Effector memory CD4-positive, alpha-beta T cell (primary cell): ENCODE data around the gene UPP1.
A peak's percentile ranks its signal among the peaks of the same experiment; 100 is the strongest.

Experiments
- DNase-seq, 3 donors: peaks; one replicate each; pipeline ENCODE4 v3.0.0-alpha.2; 2020
- H3K27ac ChIP-seq: 2 replicates; pipeline ENCODE4 v1.7.0; 2013; ENCODE audit warnings: mild to moderate bottlenecking, low read length, moderate library complexity; ENCODE audit not compliant: insufficient read depth, poor library complexity, severe bottlenecking
- H3K27me3 ChIP-seq: replicated peaks from 2 replicates; pipeline ENCODE4 v1.7.0; 2013; ENCODE audit warnings: mild to moderate bottlenecking, low read length; ENCODE audit not compliant: insufficient read depth, control insufficient read depth, poor library complexity, severe bottlenecking
- H3K36me3 ChIP-seq: 2 replicates; pipeline ENCODE4 v1.7.0; 2013; ENCODE audit warnings: mild to moderate bottlenecking, low read length, moderate library complexity; ENCODE audit not compliant: control insufficient read depth, insufficient read depth
- H3K4me1 ChIP-seq: 2 replicates; pipeline ENCODE4 v1.7.0; 2013; ENCODE audit warnings: low read length, mild to moderate bottlenecking; ENCODE audit not compliant: control insufficient read depth, insufficient read depth, poor library complexity, severe bottlenecking
- H3K4me3 ChIP-seq: 2 replicates; pipeline ENCODE4 v1.7.0; 2013; ENCODE audit warnings: low read length, low read depth, mild to moderate bottlenecking; ENCODE audit not compliant: insufficient read depth, poor library complexity, severe bottlenecking
- H3K9me3 ChIP-seq: 2 replicates; pipeline ENCODE4 v1.7.0; 2013; ENCODE audit warnings: mild to moderate bottlenecking, low read length, moderate library complexity; ENCODE audit not compliant: control insufficient read depth

UPP1 gene

DNA sequence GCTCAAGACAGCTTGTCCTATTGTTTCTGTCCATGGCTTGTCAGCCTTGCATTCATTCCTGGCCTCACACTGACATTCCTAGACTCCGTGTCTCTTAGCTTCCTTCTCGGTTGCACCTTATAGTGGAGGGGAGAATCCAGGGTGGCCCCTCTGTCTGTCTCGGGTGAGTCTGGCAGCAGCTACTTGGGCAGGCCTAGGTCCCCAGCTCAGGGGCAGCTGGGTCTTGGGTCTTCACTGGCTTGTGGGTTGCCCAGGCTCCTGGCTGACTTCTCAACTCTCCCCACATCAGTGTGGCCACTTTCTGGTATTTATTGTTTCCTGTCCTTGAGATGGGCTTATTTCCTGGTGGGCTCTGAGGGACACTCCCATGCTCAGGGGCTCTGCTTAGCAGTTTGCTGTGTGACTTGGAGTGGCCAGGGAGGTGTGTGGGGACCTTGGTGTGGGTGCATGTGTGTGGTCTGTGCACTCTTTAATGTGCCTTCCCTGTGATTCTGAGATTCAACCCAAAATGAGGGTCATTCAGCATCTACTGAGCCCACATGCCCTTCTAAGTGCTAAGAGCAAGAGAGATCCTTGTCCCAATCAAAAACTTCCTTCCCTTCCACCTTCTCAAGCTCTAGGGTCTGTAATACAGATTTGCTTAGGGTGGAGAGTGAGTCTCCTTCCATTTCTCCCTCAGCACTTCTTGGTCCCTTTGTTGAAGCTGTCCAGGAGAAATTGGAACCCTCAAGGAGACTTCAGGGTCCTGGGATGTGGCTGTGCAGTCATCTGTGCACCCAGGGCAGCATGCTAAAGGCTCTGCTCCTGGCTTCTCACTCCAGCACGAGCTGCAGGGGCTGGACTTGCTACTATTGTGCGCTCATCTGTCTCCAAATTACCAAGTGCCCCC is 20.1 kb downstream of the UPP1 start:
- peaks cover 49% of the 10 kb centered on the region for H3K36me3 ChIP-seq
- no peaks in the 10 kb centered on the region for H3K27me3 ChIP-seq
- H3K4me1 ChIP-seq = peaks cover 9% of the 10 kb centered on the region
- no peak overlapping the region for H3K4me3 ChIP-seq
- H3K27ac ChIP-seq = peak overlapping the region; percentile 3
- no peaks in the 10 kb centered on the region for H3K9me3 ChIP-seq
- DNase-seq = no peak

DNA sequence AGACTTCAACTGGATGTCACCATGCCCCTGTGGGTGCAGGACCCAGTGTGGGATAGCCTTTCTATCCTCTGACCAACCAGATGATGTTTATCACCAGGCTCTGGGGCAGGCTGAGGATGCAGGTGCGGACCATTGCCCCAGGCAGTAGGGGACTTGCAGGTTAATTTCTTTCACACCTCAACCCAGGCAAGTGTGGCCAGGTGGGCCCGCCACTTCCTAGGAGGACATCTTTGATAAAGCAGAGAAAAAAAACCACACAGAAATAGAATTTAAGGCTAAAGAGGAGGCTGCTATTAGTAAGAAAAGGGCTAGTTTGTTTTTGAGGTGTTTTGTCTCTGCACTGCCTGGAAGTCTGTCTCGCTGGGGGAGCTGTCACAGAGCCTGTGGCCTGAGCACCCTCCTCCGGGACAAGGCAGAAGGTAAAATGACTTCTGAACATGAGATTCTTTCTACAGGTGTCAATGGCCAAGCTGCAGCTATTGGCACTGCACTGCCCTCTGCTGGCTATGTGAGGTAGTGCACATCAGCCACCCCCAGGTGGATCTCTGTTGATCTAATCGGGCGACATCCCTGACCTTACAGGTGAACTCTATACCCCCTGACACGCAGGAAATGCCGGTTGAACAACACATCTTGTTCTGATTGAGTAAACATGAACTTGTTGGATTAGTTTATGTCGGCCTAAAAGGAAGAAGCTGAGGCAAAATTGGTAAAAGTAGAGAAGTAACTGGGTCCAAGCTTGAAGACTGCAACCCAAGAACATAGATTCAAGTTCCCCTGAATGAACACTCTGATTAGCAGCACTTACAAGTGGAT is 21.0 kb downstream of the UPP1 start:
- Histone ChIP-seq H3K9me3 (no peaks in the 10 kb centered on the region), H3K4me1 (peaks cover 9% of the 10 kb centered on the region), H3K27me3 (no peaks in the 10 kb centered on the region), H3K4me3 (no peak overlapping the region), H3K36me3 (peaks cover 40% of the 10 kb centered on the region), H3K27ac (no peak overlapping the region)
- DNase-seq = peak; percentile 73 to 81 (median 78)

GRCh38 chr7:48110868-48111267 is 21.8 kb downstream of the UPP1 start:
- no peak for DNase-seq
- Histone ChIP-seq H3K4me3 (no peak overlapping the region), H3K9me3 (no peaks in the 10 kb centered on the region), H3K27ac (no peak overlapping the region), H3K36me3 (peaks cover 32% of the 10 kb centered on the region), H3K27me3 (no peaks in the 10 kb centered on the region), H3K4me1 (peaks cover 9% of the 10 kb centered on the region)

- no peak overlapping the region for H3K27ac ChIP-seq
- H3K4me3 ChIP-seq = no peak overlapping the region
- no peaks in the 10 kb centered on the region for H3K27me3 ChIP-seq
- no peak for DNase-seq
- no peaks in the 10 kb centered on the region for H3K9me3 ChIP-seq
- peaks cover 28% of the 10 kb centered on the region for H3K36me3 ChIP-seq
- H3K4me1 ChIP-seq = peaks cover 9% of the 10 kb centered on the region
Observed at GRCh38 chr7:48111596-48111995, 22.5 kb downstream of the UPP1 start.

DNA sequence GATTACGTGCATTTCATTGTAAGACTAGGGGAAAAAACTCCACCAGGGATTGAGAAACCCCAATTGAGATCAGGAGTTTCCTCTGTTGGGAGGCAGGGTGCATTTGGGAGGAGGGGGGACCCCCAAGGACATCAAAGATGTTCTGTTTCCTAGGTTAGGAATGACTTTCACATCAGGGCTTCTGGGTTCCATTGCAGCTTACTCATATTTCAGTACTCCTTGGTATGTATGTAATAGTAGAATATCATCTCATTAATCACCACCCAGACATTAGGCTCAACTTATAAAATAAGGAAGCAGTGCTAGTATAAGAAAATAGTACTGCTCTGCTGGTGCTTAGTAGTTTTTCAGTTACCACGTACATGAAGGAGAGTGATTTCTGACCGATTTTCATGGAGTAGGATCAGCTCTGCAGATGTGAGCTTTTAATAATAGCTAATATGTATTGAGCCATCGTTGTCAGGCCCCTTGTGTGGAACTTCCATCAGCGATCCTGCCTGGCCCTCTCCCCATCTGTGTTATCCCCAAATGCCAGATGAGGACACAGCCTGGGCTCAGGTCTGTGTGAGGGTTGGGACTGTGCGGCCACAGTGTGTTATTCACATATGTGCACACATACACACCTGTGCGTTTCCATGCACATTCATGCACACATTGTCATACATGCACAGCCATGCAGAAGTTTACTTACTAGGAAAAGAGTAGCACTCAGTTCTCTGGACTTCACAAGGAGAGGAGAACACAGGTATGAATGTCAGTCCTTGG is 23.5 kb downstream of the UPP1 start:
- peaks cover 18% of the 10 kb centered on the region for H3K36me3 ChIP-seq
- H3K4me1 ChIP-seq = peaks cover 9% of the 10 kb centered on the region
- no peaks in the 10 kb centered on the region for H3K9me3 ChIP-seq
- H3K27ac ChIP-seq = no peak overlapping the region
- H3K27me3 ChIP-seq = no peaks in the 10 kb centered on the region
- no peak for DNase-seq
- H3K4me3 ChIP-seq = no peak overlapping the region

- Histone ChIP-seq H3K27me3 (no peaks in the 10 kb centered on the region), H3K36me3 (peaks cover 11% of the 10 kb centered on the region), H3K9me3 (no peaks in the 10 kb centered on the region), H3K4me1 (peaks cover 9% of the 10 kb centered on the region), H3K4me3 (no peak overlapping the region), H3K27ac (no peak overlapping the region)
- no peak for DNase-seq
Observed at GRCh38 chr7:48113275-48113674, 24.2 kb downstream of the UPP1 start.

- DNase-seq = no peak
- no peak overlapping the region for H3K27ac ChIP-seq
- no peak overlapping the region for H3K4me3 ChIP-seq
- no peaks in the 10 kb centered on the region for H3K9me3 ChIP-seq
- H3K4me1 ChIP-seq = peaks cover 9% of the 10 kb centered on the region
- H3K36me3 ChIP-seq = peaks cover 2% of the 10 kb centered on the region
- no peaks in the 10 kb centered on the region for H3K27me3 ChIP-seq
Observed at GRCh38 chr7:48114115-48114514, 25.1 kb downstream of the UPP1 start.

DNA sequence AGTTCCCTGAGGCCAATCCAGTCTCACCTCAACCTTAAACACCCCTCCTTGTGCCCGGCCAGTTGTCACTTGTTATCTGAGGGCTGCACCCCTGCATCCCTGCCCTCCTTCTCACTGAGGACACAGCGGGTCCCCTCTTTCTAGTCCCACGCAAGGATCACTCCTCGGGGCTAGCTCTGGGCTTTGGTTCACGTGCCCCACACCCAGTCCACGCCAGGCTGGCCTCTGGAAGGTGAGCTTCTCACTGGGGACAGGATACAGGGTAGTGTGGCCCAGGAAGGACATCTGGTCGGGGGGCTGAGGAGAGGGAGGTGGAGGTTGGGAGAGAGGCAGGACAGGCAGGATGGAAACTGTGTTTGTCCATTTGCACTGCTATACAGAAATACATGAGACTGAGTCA is 25.5 kb downstream of the UPP1 start:
- no peak overlapping the region for H3K4me3 ChIP-seq

GRCh38 chr7:48116043-48116442 is 27.0 kb downstream of the UPP1 start:
- no peaks in the 10 kb centered on the region for H3K9me3 ChIP-seq
- no peak overlapping the region for H3K27ac ChIP-seq
- H3K27me3 ChIP-seq = no peaks in the 10 kb centered on the region
- no peak for DNase-seq
- H3K4me3 ChIP-seq = no peak overlapping the region
- no peaks in the 10 kb centered on the region for H3K36me3 ChIP-seq
- no peaks in the 10 kb centered on the region for H3K4me1 ChIP-seq

More for the DNA sequence above, 25.5 kb downstream of the UPP1 start:
- H3K27ac ChIP-seq = no peak overlapping the region
- H3K4me1 ChIP-seq = peaks cover 9% of the 10 kb centered on the region
- H3K36me3 ChIP-seq = no peaks in the 10 kb centered on the region
- H3K27me3 ChIP-seq = no peaks in the 10 kb centered on the region
- DNase-seq = no peak
- no peaks in the 10 kb centered on the region for H3K9me3 ChIP-seq
